Testis (tissue), 2 donors: ENCODE measurements around the gene TRIOBP.

Experiments used
- CTCF ChIP-seq, 3 experiments: fragments of 450-650 bp in 2 of 3; fragments of 200-600 bp in 1 of 3; sonication (generic) in 1 of 3; IDR thresholded peaks; one replicate each; pipeline ENCODE4 v1.5.1; 2016 to 2019; ENCODE audit warnings: antibody characterized with exemption in 3 of 3, mild to moderate bottlenecking in 2 of 3, moderate library complexity in 1 of 3
- POLR2A ChIP-seq: fragments of 450-650 bp; IDR thresholded peaks from one replicate; pipeline ENCODE4 v1.6.1; 2017; ENCODE audit warnings: antibody characterized with exemption, mild to moderate bottlenecking, moderate library complexity

- TF ChIP-seq CTCF (IDR thresholded peaks at IDR 0.05), result no peak
- no peak for TF ChIP-seq POLR2A
Measured at GRCh38 chr22:37820350-37820749, 123.5 kb downstream of the TRIOBP start.
